Ramos (cell line): ENCODE results near the gene SLC2A1.
"Not testable (repeated sequence)": the region's sequence is repeated elsewhere in the genome, so short reads cannot be mapped to it uniquely, and the experiment has no call there.

Experiments used
- in situ Hi-C: fragments of 300-500 bp; cut with MboI; formaldehyde crosslinking; loops from one replicate; pipeline ENCODE4 v1.14.3; 2022; ENCODE audit warnings: low sequenced_read_pairs; ENCODE audit not compliant: unreplicated experiment

The SLC2A1 gene

GRCh38 chr1:42914092-42914627 lies 44.5 kb downstream of the SLC2A1 start:
- in situ Hi-C loops = no loop called here

- in situ Hi-C loops = no loop called here
Measured at GRCh38 chr1:42913426-42914091, 45.1 kb downstream of the SLC2A1 start.

DNA sequence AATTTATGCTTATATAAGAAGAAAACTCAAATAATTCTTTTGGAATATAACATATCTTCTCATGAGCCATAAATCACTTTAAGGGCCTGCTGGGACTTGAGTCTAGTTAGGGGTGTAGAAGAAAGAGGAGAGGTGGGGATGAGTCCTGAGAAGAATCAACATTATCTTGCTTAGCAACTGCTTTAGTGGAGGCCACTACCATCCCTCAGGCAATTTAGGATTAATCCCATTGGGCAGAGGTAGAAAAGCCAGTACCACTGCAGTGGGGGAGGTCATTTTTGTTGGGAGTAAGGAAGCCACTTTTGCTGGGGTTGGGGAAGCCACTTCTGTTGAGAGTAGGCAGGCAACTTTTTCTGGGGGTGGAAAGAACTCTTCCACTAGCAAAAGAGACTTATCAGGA lies 47.7 kb downstream of the SLC2A1 start:
- in situ Hi-C loops = no loop called here

DNA sequence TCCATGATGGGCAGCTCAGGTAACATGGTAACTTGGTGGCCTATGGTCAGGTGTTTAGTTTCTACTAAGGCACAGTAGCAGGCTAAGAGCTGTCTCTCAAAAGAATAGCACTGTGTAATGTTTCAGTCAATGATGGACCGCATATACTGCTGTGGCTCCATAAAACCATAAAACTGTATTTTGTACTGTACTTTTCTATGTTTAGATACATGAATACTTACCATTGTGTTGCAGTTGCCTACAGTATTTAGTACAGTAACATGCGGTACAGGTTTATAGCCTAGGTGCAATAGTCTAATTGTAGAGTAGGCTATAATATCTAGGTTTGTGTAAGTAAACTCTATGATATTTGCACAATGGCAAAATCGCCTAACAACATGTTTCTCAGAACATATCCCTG lies 50.6 kb downstream of the SLC2A1 start:
- in situ Hi-C loops = no loop called here

DNA sequence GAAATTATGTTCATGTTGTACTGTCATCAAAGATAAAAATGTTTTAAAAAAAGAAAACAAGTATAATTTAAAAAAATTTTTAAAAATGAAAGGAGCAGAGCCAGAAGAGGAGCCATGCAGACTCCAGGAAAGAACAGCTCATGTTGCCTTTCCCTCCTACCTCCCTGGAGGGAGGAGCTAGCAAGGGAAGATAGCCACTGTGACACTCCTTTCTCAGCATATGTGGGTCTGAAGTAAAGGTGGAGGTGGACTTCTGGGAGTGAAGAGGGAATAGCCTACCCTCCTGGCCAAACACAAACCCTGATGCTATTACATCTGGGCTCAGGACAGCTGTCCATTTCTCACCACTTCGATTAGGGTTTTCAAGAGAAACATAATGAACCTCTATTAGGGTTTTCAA lies 54.2 kb downstream of the SLC2A1 start:
- in situ Hi-C loops = no loop called here

DNA sequence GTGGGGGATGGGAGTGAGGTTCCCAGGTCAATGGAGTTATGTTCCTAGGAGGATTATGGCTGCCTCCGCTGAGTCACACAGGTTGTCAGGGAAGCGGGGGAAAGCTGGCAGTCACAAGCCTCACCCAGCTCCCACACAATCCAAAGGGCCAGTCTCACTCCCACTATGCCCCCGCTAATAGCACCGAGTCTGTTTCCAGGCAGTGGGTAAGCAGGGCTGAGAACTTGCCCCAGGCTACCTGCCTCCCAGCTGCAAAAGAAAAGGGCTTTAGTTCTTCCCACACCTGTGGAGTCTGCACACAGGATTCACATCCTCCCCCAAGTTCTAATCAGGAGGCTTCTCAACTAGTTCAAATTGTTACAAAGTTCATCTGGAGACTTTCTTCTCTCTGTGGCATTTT lies 58.7 kb downstream of the SLC2A1 start:
- in situ Hi-C loops = not testable (repeated sequence)

DNA sequence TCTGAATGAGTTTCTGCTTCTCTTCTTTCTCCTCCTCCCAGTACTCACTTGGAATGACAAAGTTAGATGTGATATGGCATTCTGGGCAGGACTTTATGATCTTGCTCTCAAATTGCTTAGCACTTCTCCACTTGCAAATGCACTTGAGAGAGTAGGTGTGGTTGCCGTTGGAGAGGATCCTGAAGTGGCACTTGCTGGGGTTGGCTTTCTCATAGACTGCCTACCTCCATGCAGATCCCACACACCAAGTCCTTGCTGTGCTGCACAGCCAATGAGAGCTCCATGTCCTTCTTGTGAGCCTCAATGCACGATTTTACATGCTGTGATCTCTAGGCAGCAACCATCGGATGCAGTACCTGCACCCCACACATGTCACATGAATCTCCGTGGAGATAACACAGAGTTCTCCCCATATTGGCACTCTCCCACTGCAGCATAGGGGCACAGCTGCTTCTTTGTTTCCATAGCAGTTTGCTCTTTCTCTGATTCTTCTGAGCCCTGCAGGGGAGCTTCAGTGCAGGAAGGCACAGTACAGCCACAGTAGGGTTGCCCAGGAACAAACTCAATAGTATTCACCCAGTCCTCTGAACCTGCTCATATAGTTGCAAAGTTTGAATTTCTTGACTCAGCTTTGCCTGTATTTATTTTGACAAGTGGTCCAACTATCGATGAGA lies 67.1 kb downstream of the SLC2A1 start:
- in situ Hi-C loops = no loop called here

GRCh38 chr1:42889264-42889663 lies 69.4 kb downstream of the SLC2A1 start:
- in situ Hi-C loops = no loop called here

GRCh38 chr1:42888013-42888633 lies 70.5 kb downstream of the SLC2A1 start:
- in situ Hi-C loops = no loop called here

DNA sequence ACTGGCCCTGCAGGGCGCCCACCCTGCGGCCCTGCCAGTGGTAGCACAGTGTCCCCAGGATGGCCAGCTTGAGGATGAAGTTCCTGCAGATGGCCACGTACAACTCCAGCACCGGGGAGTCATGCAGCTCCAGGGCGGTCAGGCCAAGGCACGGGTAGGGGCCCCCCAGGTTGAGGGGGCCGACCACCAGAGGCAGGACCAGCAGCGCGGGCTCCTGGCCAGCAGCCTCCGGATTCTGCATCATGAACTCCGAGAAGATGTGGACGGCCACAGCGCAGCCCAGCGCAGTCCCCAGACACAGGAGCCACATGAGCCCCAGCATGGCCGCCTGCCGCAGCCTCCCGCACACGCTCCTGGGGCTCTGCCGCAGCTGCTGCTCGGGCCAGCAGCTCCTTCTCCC lies 71.3 kb downstream of the SLC2A1 start:
- in situ Hi-C loops = no loop called here

GRCh38 chr1:42886800-42887199 lies 71.9 kb downstream of the SLC2A1 start:
- in situ Hi-C loops = no loop called here

DNA sequence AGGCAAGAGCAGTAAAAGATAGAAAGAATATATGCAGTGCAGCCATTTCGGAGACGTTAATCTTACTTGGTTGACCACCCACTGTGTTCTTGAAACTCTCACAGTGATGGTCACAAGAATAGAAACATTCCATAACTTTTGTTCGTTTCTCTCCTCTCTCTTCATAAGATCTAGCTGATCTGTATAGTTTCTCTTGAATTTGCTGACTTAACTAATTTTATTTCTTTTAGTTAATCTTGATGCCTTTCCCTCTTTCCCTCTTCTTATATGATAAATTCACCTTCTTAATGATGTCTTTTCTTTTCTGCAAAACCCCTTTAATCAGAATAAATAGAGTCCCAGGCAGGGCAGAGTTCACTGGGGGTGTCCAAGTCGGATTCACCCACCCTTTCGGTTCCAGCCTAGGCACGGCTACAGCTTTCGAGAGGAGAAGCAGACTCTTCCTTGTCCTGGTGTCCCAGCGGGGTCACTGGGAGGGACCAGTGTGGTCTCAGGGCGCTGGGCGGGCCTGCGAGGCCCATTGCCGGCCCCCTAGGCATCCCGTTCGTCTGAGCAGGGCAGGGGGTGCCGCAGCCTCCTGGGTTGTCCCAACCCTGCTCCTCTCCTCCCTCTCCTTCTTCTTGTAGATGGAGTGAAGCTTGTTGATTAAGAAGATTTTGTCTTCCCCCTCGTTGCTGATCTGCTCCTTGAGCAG lies 72.5 kb downstream of the SLC2A1 start:
- in situ Hi-C loops = no loop called here

GRCh38 chr1:42880384-42880783 lies 78.3 kb downstream of the SLC2A1 start:
- in situ Hi-C loops = no loop called here

DNA sequence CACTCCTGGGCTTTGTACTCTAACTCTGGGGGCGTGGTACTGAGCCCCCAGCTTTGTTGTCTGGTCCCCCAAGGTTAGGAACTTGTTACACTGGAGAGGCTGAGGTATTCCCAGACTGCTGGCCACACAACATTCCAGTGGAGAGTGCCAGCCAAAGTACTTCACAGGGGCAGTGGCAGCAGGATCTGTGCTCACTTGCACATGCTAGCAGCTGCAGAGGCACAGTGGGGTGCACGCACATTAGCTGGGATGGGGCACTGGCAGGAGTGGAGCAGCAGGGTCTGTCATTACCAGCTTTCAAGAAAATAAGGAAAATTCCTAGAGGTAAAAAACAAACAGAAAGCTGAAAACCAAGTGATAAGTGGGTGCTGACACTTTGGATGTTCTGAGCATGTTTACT lies 81.3 kb downstream of the SLC2A1 start:
- in situ Hi-C loops = no loop called here

DNA sequence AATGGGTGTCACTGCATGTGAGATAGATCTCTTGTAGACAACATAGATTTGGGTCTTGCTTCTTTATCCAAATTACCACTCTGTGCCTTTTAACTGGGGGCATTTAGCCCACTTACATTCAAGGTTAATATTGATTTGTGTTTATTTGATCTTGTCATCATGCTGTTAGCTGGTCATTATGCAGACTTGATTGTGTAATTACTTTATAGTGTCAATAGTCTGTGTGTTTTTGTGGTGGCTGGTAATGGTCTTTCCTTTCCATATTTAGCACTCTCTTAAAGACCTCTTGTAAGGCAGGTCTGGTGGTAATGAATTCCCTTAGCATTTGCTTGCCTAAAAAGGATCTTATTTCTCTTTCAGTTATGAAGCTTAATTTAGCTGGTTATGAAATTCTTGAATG lies 82.7 kb downstream of the SLC2A1 start:
- in situ Hi-C loops = no loop called here
